Measurements from ENCODE around the gene LDLRAD4.

LDLRAD4 gene

DNA sequence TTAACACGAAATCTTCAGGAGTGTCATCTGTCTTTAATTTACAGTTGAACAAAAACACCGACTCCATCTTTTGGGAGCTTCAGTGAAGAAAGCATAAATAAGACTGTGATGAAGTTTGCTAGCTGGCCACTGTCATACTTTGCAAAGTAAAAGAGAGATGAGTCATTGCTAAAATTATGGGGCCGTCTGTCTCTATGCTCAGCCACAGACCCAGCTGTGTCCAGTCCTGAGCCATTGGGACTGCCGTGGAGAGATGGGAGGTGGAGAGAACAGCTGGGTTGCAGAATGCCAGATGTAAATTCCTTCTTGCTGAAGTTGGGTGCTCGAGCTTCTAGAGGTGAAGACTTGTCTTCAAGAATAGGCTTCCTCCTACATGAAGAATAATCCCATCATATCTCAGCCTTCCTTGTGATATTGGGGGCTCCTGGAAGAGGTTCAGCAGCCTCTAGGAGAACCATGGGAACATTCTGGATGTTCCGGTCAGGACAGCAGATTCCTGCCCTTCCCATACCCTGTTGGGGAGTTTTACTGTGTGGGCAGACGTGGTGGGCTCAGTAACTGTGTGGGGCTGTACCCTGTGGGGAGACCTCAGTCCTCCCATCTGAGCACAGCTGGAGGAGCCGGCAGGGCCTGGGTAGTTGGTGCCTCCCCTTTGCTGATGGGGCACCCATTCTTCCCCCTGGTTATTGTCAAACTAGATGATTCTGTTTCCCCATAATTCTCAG, 71.1 kb downstream of the LDLRAD4 start:
- DNase-seq: no peak

DNA sequence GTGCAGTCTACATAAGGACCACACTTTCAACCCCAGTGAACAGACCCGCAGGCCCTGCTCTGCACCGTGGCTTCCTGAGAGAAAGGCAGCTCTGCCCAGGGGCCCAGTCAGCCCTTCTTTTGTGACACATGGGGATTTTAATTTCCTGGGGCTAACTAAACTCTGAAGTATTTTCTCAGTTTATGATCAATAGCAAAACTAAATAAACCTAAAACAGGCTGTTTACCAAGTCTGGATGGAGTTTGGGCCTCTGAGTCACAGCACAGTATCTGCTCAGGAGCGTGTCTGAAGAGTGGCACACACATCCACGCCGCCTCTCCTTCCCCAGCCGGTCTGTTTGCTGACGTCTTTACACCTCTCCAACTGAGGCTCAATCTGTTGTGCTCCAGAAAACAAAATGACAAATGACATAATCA, 72.3 kb downstream of the LDLRAD4 start:
- DNase-seq: no peak

DNA sequence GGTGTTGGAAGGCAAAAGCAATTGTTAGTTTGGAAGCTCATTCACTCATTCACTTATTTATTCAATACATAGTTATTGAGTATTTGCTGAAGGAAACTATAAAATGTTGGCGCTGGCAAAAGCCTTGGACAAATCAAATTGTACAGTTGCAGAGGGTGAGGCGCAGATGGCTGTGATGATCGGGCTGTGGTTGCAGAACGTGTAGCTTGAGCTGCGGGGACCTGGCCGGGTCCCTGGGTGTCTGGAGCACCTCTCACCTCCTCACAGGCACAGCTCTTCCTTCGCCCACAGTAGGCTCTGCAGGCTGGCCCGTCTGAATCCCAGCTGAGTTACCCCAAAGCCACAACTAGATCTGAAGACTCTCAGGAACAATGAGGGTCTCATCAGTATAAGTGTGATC, 72.7 kb downstream of the LDLRAD4 start:
- DNase-seq: no peak

DNA sequence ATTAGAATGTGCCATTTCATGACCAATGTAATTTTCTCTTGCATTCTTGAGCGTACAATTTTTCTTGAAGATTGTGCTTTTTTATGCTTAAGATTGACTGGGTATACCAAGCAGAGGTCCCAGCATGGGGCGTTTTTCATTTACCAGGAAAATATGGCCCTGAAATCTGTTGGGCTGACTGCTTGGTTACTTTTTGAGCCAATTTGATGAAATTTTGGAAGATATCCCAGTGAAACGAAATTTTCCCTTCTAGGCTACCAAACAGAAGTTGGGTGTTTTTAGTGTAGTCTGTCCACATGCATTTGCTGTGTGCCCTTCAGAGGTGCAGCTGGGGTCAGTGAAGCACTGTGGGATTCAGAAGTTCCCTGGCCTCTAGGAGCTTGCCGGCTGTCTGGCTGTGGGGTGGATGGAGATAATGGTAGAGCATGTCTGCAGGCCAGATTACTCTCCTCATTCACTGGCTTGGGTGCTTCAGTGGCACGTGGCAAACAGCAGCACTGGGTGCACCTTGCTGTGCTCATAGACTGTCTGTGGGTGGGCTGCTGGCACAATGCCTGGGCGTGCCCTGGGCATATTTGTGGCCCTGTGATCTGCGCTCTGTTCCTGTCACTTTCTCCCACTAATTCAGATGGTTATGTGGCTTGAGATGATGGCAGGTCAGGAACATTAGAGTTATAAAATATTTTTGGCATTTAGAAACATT, 73.3 kb downstream of the LDLRAD4 start:
- DNase-seq: no peak

DNA sequence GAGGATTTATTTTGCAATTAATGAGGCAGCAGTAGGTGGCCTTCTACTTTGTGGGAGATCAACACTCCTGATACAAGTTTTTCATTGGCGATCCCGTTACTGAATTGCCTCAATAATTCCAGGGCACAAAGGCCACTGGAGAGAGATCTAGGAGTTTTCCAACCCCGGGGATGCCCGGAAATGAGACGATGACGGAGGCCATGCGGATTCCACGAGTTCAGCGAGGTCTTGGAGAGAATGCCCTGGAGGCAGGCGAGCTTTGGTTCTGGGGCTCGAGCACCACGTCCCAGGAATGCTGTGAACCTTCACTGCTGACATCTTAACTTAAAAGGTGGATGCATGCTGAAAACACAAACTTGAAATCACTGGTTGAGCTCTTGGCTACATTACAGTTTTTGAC, 74.2 kb downstream of the LDLRAD4 start:
- no peak for DNase-seq

DNA sequence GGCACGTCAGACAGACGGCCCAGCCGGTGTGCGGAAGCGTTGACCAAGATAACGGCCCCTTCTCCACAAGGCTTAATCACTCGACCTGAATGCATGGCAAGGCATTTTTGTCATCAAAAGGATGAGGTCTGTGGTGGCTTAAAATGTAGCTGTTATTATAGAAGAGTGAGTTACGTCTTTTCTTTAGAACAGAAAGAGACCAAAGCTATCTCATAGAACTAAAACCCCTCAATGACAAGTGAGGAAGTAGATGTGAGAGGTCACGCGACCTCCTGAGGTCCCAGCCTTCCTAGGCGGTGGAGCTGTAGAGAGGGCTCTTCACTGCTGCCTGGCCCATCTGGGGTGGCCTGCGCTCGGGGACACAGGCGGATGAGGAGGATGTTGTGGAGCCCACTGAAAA, 75.7 kb downstream of the LDLRAD4 start:
- no peak for DNase-seq

DNA sequence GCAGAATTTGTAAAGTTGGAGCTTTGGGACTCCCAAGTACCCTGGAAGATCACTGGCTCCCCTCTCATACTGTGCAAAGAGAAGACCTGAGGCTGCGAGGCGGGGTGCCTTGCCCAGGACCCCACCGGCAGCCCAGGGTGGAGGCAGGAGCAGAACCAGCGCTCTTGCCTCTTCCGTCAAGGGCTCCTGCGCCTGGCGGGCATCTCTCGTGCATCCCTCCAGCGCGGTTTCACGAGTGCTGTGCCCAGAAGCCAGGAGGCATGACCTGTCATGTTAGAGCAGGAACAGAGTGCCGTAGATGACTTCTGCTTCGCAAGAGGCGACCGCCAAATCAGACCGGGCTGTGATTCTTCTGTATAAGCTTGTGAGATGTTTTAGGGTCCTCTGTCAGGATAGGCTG, 77.3 kb downstream of the LDLRAD4 start:
- DNase-seq: no peak

DNA sequence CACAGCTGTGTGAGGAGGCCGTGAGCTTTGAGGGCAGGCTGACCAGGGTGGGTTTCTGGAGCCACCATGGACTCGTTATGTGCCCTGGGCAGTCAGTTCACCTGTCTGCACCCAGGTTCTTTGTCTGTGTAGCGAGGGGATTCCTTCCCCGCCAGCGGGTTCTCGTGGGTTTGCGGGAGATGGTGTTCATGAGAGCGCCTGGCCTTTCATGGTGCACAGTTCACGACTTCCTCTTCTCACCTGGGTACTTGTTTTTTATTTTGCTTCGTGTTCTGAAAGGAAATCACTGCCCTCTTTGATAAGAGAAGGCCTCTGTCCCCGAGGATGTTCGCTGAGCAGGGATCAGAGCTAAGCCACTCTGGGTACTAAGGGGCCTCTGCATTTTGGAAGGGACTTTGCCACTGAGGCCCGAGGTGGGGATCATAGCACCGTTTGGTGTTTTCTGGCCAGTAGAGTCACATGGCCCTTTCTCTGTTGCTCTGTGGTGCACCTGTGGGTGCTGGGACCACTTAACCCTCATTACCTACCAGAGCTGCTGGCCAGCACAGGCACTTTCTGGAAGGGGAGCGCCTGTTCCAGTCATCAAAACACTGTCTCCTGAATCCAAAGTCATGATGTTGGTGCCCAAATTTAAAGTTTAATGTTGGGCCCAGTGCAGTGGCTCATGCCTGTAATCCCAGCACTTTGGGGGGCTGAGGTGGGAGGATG, 78.5 kb downstream of the LDLRAD4 start:
- no peak for DNase-seq

DNA sequence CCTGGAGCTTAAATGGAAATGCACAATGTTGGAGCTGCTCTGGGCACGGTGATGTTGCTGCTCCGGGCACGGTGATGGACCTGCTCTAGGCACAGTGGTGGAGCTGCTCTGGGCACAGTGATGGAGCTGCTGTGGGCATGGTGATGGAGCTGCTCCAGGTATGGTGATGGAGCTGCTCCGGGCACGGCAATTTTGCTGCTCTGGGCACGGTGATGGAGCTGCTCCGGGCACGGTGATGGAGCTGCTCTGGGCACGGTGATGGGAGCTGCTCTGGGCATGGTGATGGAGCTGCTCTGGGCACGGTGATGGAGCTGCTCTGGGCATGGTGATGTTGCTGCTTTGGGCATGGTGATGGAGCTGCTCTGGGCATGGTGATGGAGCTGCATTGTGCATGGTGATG, 79.7 kb downstream of the LDLRAD4 start:
- DNase-seq: no peak

DNA sequence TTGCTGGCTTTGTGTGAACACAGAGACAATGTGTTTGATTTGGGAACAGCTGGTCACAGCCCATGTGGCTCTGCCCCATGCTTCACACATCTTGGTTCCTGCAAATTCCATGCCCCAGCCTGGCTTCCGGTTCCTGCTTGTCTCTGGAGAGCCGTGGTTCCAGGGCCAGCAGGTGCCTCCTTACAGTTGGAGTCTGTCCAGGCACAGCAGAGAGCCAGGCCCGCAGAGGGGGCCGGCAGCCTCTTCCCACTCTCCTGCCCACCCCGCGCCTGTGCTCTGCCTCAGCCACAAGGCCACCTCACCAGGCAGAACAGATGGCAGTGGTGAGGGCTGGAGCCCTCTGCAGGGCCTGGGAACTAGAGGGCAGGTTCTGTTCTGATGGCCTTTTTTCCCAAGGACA, 81.5 kb downstream of the LDLRAD4 start:
- no peak for DNase-seq

DNA sequence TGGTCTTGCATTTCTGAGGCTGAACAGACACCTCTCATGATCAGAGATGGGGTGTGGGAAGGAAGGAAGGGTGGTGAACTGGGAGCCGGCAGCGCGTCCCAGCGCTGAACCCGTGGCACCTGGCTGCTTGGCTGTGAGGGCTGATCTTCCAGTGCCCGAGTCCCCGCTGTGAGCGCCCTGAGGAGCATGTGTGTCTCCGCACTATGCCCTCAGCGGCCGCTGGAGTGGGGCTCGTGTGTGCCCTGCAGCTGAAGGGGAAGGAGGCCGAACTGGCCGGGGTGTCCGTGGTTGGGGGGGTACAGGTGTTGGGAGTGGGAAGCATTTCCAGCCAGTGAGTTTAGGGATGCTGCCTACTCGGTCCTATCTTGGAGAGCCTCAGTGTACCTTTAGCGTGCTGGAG, 82.2 kb downstream of the LDLRAD4 start:
- no peak for DNase-seq

DNA sequence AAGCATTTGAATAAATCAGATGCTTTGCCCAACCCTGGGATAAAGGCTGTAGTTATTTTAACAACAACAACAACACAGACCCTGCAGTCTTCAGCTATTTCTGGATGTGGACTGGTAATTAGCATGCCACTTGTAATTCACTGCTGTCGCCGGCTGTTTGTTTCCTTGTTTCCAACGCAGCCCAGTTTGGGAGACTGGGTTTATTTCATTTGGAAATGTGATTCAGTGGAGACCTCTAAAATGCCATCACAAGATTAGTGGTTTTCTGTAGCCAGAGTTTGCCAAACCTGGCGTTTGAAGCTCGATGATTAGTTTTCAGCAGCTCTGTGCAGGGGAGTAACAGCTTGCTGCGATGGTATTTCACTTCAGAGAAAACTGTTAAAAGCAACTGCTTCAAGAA, 83.5 kb downstream of the LDLRAD4 start:
- no peak for DNase-seq

DNA sequence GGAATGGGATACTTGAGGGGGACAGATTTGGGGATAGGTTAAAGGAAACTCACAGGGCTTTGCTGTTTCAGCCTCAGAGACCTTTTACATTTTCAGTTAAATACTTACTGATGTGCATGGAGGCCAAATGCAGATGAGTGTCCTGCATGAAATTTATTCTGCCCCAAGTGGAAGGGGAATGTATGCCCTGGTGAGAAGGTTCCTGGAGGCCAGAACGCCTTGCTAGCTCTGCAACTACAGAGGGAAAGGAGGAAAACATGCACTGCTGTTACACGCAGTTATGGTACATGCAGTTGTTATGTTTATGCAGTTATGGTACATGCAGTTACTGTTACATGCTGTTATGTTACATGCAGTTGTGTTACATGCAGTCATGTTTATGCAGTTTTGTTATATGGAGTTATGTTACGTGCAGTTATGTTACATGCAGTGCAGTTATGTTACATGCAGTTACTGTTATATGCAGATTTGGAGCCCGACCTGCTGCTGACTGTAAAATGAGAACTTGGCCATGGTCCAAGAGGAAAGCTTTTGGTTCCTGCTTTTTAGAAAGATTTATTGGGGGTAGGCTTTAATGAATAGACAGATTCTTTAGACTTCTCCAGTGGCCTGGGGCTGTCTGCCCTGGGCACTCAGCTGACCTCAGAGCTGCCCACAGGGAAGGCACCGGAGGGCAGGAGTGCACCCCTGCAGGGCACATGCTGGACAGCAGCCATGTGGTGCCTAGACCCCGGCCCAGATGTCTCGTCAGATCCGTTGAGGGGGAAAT, 84.1 kb downstream of the LDLRAD4 start:
- no peak for DNase-seq

DNA sequence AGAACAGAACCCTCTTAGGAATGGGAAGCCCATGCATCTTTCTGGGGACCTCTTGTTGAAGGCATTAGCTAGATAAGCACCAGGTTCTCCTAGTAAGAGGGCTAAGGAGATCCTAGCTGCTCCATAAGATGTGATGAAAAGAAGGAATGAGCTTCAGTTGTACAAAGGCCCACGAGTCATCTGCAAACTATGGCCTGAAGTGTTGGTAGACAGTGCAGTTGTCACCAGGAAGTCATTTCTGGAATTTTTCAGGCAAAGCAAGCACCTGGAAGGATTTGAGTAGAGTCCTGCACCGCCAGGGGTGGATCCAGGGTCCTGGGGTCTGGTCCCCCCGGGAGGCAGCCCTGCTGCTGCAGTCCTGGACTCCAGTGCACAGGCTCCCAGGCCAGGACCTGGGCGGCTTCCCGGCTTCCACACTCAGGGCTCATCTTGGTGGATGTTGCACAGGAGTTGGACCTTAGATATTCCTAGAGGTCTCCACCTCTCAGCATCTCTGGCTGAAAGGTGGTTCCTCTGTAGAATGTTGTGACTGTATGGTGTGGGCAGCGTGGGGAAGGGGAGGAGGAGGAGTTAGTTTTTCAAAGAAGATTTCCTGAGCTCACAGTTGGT, 85.3 kb downstream of the LDLRAD4 start:
- DNase-seq: no peak

DNA sequence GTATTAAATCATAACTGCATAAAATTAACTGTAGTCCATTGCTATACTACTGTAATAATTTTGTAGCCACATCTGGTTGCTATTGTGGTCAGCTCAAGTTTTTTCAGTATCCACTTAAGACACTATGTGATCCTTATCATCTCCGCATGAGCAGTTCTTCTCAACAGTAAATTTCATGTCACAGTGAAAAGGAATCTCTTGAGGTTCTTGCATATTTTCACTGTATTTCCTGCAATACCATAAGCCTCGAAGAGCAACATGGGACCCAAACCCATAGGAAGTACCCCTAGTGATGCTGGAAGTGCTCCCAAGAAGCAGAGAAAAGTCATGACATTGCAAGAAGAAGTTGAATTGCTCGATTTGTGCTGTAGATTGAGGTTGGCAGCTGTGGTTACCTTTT, 86.7 kb downstream of the LDLRAD4 start:
- no peak for DNase-seq

DNA sequence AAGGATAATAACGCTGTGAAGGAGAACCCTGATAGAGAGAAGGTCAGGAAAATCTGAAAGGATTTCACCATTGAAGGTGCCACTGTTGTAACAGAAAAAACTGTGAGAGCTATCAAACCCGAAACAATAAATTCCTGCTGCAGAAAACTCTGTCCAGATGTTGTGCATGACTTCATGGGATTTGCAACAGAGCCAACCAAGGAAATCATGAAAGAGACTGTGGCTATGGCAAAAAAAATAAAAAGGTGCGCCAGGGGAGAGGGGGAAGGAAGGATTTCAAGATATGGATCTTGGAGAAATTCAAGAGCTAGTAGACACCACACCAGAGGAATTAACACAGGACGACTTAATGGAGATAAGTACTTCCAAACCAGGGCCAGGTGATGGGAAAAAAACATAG, 88.0 kb downstream of the LDLRAD4 start:
- no peak for DNase-seq

DNA sequence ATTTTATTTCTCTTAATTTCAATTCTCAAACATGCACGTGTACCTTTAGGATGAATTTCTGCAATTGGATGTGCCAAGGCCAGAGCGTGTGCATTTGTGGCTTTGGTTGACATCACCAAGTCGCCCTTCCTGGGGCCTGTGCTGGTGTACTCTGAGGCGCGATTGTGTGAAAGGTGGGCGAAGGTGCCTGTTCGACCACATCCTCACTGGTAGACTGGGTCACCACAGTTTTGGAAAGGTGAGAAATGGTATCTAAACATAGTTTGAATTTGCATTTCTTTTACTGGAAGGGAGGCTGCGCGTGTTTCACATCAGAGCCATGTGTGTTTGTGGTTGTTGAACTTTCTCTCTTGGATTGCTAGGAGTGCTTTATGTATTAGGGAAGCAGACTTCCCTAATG, 89.8 kb downstream of the LDLRAD4 start:
- no peak for DNase-seq

DNA sequence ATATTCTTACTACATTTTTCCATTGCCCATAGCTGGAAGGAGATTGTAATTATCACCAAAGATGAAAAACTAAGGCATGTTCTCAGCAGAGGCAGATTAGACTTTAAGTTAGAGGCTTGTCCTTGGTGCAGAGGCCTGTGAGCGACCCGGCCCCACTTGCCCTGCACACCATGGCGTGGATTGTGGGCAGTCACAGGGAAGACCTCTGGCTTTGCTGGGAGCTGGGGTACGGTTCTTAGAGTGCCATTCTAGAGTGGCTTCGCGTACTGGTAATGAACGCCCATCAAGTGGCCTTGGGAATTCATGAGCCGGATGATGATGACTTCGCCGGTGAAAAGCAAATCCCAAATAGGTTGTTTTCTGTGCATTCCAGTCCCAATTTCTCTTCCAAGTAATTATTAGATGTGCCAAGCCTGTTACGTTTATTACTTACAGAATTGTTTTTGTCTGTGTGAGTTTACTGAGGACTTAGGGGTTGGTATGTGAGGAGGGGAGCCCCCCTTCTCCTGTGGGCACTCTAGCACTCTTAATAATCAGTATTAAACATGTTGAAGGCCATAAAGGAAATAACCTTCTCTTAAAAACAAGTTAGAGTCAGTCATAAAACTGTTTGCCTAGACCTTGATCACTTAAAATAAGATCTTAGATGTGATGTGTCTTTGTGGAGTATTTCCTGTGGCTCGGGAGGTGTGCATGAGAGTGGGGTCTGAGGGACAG, 90.6 kb downstream of the LDLRAD4 start:
- DNase-seq: no peak

DNA sequence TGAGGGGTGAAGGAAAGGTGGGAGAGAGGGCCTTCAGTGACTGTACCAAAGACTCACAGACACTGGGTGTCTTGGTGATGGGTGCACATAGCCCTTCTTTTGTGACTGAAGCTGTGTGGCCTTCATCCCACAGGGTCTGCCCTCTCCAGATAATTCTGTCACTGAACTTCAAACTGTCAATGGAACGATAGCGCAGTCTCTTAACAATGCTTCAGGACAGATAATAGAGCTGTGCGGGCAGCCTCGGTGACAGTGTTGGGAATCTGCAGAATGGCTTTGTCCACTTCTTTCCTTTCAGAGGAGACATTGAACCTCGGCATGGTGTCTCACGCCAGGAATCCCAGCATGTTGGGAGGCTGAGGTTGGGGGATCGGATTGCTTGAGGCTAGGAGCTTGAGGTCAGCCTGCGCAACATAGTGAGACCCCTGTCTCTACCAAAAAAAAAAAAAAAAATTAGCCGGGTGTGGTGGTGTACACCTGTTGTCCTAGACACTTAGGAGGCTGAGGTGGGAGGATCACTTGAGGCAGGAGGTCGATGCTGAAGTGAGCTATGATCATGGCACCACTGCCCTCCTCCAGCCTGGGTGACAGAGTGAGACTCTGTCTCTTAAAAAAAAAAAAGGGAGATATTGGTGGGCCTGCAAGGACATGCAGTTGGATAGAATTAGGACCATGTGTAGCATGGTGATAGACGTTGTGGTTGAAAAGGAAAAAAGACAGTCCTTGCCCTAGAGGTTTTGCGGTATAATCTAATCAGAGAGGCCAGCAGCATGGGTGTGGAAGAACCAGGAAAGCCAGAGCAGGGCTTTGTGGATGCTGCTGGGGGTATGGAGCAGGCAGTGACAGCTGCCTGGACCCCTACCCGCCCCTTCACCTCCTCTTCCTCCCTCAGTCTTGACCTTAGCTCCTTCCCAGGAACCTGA, 91.4 kb downstream of the LDLRAD4 start:
- DNase-seq: no peak

DNA sequence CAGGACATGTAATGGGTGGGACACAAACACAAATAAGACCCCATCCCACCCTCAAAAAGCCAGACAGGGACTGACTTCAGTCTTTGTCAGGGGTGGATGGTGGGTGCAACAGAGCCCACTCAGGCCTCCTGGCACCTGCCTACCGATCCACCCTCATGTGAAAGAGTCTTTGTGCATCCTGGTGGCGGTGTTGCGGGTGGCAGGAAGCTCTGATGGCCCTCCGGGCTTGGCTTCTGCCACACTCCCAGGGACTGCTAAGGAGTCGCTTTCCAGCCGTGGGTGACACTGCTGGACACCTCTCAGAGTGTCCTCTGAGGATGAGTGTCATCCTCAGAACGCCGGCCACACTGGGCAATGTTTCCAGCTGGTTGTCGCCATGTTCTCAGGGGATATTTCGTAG, 92.6 kb downstream of the LDLRAD4 start:
- DNase-seq: no peak

DNA sequence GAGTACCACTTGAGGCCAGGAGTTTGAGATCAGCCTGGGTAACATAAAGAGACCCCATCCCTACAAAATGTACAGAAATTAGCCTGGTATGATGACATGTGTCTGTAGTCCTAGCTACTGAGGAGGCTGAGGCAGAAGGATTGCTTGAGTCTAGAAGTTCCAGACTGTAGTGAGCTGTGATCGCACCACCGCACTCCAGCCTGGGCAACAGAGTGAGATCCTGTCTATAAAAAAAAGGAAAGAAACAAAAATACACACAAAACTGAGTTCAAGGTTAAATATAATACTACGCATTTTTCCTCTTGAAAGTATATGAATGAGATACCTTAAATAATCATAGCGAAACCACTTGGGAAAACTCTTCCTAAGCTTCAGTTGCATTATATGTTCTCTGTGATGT, 94.0 kb downstream of the LDLRAD4 start:
- no peak for DNase-seq
